Measurements from ENCODE around the gene IGSF9B.

DNA sequence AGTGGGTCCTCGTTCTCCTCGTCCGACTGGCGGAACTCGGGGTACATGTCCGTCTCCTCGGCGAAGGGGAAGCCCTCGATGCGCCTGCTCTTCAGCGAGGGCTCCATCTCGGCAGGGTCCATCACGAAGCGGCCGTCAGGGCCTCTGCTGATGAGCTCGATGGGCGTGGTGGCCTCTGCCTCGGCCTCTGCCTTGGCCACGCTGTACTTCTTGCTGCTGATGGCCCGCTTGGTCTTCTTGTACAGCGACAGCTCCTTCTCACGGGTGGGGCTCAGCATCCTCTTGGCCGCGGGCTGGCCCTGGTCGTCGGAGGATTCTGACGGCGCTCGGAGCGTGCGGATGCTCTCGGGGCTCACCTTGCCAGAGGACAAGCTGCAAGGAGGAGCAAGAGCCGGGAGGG, 35.7 kb downstream of the IGSF9B start:
- TF ChIP-seq, protein P1, sequence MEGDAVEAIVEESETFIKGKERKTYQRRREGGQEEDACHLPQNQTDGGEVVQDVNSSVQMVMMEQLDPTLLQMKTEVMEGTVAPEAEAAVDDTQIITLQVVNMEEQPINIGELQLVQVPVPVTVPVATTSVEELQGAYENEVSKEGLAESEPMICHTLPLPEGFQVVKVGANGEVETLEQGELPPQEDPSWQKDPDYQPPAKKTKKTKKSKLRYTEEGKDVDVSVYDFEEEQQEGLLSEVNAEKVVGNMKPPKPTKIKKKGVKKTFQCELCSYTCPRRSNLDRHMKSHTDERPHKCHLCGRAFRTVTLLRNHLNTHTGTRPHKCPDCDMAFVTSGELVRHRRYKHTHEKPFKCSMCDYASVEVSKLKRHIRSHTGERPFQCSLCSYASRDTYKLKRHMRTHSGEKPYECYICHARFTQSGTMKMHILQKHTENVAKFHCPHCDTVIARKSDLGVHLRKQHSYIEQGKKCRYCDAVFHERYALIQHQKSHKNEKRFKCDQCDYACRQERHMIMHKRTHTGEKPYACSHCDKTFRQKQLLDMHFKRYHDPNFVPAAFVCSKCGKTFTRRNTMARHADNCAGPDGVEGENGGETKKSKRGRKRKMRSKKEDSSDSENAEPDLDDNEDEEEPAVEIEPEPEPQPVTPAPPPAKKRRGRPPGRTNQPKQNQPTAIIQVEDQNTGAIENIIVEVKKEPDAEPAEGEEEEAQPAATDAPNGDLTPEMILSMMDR (IDR thresholded peaks at IDR 0.05), result no peak
- TF ChIP-seq POLR2A (IDR thresholded peaks at IDR 0.05), result no peak

All from lower leg skin (tissue), 3 donors.